ENCODE measurements around the gene LAMTOR2. TPM values are rescaled to one million over a fixed set of nuclear protein-coding genes. Genes with fewer than 3 reads are reported as not detected.

LAMTOR2 gene
- polyA plus RNA-seq, 1 donor from 2014 or later: 81.3 TPM

DNA sequence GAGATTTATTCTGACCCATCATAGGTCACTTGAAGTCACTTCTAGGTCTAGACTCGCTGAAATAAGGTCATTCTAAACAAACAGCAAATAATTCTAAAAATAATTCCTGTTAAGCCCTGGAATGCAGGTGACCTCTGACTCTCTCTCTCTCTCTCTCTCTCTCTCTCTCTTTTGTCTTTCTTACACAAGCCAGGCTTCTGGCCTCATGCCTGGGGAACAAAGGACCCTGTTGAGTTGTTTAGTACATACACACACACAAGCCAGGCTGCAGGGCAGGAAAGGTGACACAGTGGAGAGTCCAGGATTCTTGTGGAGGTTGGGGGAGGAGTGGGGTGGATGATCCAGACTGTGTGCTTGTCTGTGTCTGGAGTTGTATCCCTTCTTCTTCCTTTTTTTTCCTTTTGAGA lies 31.7 kb downstream of the LAMTOR2 start:
- Histone ChIP-seq H3K36me3 (ENCODE audit: insufficient read depth, low read length) (no peaks in the 10 kb centered on the region), H3K27me3 (ENCODE audit: insufficient read depth, low read depth, low read length) (no peaks in the 10 kb centered on the region), H3K79me2 (replicated peaks; ENCODE audit: insufficient read depth, low read length) (peaks cover 92% of the 10 kb centered on the region), H3K9me3 (ENCODE audit: low read length) (no peaks in the 10 kb centered on the region), H3K27ac (ENCODE audit: low read length) (no peak overlapping the region), H3K4me3 (ENCODE audit: low read length) (peak overlapping the region; percentile 93), H4K20me1 (ENCODE audit: insufficient read depth) (peaks cover 27% of the 10 kb centered on the region), H3K9ac (ENCODE audit: low read length) (peak overlapping the region; percentile 31), H3F3A (ENCODE audit: insufficient read depth, low read length, poor library complexity, severe bottlenecking) (no peaks in the 10 kb centered on the region), H2AFZ (ENCODE audit: low read depth, low read length) (no peak overlapping the region), H3K9me2 (ENCODE audit: insufficient read depth, low read length) (no peaks in the 10 kb centered on the region), H3K4me2 (ENCODE audit: low read length) (no peak overlapping the region)
- TF ChIP-seq TAF1 (IDR thresholded peaks at IDR 0.05; ENCODE audit: low read depth) (no peak), MXI1 (conservative IDR thresholded peaks at IDR 0.05; ENCODE audit: poor library complexity, severe bottlenecking) (no peak), SMC3 (conservative IDR thresholded peaks at IDR 0.05; ENCODE audit: poor library complexity) (no peak), EP300 (conservative IDR thresholded peaks at IDR 0.05; ENCODE audit: poor library complexity, severe bottlenecking) (no peak), POLR2AphosphoS5 (IDR thresholded peaks at IDR 0.05) (no peak), EZH2 (IDR thresholded peaks at IDR 0.05; ENCODE audit: borderline replicate concordance, insufficient read depth, low read length, poor library complexity, severe bottlenecking) (no peak), RAD21 (conservative IDR thresholded peaks at IDR 0.05) (no peak)
- TF ChIP-seq, protein P1, sequence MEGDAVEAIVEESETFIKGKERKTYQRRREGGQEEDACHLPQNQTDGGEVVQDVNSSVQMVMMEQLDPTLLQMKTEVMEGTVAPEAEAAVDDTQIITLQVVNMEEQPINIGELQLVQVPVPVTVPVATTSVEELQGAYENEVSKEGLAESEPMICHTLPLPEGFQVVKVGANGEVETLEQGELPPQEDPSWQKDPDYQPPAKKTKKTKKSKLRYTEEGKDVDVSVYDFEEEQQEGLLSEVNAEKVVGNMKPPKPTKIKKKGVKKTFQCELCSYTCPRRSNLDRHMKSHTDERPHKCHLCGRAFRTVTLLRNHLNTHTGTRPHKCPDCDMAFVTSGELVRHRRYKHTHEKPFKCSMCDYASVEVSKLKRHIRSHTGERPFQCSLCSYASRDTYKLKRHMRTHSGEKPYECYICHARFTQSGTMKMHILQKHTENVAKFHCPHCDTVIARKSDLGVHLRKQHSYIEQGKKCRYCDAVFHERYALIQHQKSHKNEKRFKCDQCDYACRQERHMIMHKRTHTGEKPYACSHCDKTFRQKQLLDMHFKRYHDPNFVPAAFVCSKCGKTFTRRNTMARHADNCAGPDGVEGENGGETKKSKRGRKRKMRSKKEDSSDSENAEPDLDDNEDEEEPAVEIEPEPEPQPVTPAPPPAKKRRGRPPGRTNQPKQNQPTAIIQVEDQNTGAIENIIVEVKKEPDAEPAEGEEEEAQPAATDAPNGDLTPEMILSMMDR (IDR thresholded peaks at IDR 0.05; ENCODE audit: poor library complexity, severe bottlenecking): no peak
- TF ChIP-seq, protein P2, sequence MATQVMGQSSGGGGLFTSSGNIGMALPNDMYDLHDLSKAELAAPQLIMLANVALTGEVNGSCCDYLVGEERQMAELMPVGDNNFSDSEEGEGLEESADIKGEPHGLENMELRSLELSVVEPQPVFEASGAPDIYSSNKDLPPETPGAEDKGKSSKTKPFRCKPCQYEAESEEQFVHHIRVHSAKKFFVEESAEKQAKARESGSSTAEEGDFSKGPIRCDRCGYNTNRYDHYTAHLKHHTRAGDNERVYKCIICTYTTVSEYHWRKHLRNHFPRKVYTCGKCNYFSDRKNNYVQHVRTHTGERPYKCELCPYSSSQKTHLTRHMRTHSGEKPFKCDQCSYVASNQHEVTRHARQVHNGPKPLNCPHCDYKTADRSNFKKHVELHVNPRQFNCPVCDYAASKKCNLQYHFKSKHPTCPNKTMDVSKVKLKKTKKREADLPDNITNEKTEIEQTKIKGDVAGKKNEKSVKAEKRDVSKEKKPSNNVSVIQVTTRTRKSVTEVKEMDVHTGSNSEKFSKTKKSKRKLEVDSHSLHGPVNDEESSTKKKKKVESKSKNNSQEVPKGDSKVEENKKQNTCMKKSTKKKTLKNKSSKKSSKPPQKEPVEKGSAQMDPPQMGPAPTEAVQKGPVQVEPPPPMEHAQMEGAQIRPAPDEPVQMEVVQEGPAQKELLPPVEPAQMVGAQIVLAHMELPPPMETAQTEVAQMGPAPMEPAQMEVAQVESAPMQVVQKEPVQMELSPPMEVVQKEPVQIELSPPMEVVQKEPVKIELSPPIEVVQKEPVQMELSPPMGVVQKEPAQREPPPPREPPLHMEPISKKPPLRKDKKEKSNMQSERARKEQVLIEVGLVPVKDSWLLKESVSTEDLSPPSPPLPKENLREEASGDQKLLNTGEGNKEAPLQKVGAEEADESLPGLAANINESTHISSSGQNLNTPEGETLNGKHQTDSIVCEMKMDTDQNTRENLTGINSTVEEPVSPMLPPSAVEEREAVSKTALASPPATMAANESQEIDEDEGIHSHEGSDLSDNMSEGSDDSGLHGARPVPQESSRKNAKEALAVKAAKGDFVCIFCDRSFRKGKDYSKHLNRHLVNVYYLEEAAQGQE (IDR thresholded peaks at IDR 0.05; ENCODE audit: borderline replicate concordance): no peak

DNA sequence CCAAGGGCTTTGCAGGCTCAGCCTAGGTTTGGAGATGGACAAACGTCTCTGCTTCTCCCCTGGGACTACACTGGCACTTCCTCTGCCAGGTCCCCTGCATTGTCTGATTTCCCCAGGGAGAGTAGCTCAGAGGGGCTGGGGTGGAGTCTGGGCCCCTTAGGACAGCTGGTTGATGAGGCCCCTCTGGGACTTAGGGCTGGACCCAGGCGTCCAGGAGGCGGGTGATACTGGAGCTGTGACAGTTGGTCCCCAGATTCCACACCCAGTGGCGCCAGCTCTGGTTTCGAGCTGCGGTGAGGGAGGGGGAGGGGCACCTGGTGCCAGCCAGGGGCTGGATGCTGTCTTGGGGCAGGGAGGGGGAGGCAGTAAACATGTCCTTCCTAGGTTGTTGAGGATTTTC lies 35.1 kb downstream of the LAMTOR2 start:
- no peaks in the 10 kb centered on the region for H3K9me3 ChIP-seq (ENCODE audit: low read length)
- H3K27ac ChIP-seq (ENCODE audit: low read length): no peak overlapping the region
- H3F3A ChIP-seq (ENCODE audit: insufficient read depth, low read length, poor library complexity, severe bottlenecking): no peaks in the 10 kb centered on the region
- H3K36me3 ChIP-seq (ENCODE audit: insufficient read depth, low read length): no peaks in the 10 kb centered on the region
- TF ChIP-seq MXI1 (conservative IDR thresholded peaks at IDR 0.05; ENCODE audit: poor library complexity, severe bottlenecking) (no peak), TAF1 (IDR thresholded peaks at IDR 0.05; ENCODE audit: low read depth) (no peak), SMC3 (conservative IDR thresholded peaks at IDR 0.05; ENCODE audit: poor library complexity) (no peak), RAD21 (conservative IDR thresholded peaks at IDR 0.05) (no peak), EP300 (conservative IDR thresholded peaks at IDR 0.05; ENCODE audit: poor library complexity, severe bottlenecking) (no peak), POLR2AphosphoS5 (IDR thresholded peaks at IDR 0.05) (no peak), EZH2 (IDR thresholded peaks at IDR 0.05; ENCODE audit: borderline replicate concordance, insufficient read depth, low read length, poor library complexity, severe bottlenecking) (no peak)
- TF ChIP-seq, protein P2 (IDR thresholded peaks at IDR 0.05; ENCODE audit: borderline replicate concordance): no peak
- TF ChIP-seq, protein P1 (IDR thresholded peaks at IDR 0.05; ENCODE audit: poor library complexity, severe bottlenecking): no peak
- H3K79me2 ChIP-seq (replicated peaks; ENCODE audit: insufficient read depth, low read length): peaks cover 87% of the 10 kb centered on the region
- H3K4me2 ChIP-seq (ENCODE audit: low read length): no peak overlapping the region
- H3K9ac ChIP-seq (ENCODE audit: low read length): no peak overlapping the region
- H4K20me1 ChIP-seq (ENCODE audit: insufficient read depth): peaks cover 27% of the 10 kb centered on the region
- no peak overlapping the region for H3K4me3 ChIP-seq (ENCODE audit: low read length)
- no peaks in the 10 kb centered on the region for H3K27me3 ChIP-seq (ENCODE audit: insufficient read depth, low read depth, low read length)
- H3K9me2 ChIP-seq (ENCODE audit: insufficient read depth, low read length): no peaks in the 10 kb centered on the region
- H2AFZ ChIP-seq (ENCODE audit: low read depth, low read length): no peak overlapping the region
